A549 (cell line): ENCODE measurements around the gene ATP6V1B1. TPM values are rescaled to one million over a fixed set of nuclear protein-coding genes. Genes with fewer than 3 reads are reported as not detected.

Source experiments
- ATAC-seq, 2 experiments: fragments of 200-7000 bp in 1 of 2; fragments of >200 bp in 1 of 2; cut with Nextera tagmentation in 1 of 2; cut with Tn5 transposase in 1 of 2; 3 replicates each; pipeline versions ENCODE4 v1.8.0 to v1.9.1; 2018 to 2020; ENCODE audit warnings: mild to moderate bottlenecking in 1 of 2, moderate library complexity in 1 of 2
- CTCF ChIA-PET: fragments of 300-600 bp; sonication (Branson Sonifier 250); formaldehyde crosslinking; extraction: SDS; loops from one replicate; lab custom pipeline; 2021; ENCODE audit warnings: antibody characterized with exemption, inconsistent platforms; lab: Yijun Ruan, JAX
- POLR2A ChIA-PET: fragments of 350-600 bp; formaldehyde crosslinking; extraction: SDS; loops from one replicate; lab custom pipeline; 2021; ENCODE audit warnings: antibody characterized with exemption, inconsistent platforms; lab: Yijun Ruan, JAX
- DNase-seq, 2 experiments: peaks; one replicate each; pipeline versions ENCODE4 v3.0.0 to v3.0.0-alpha.2; 2011 to 2016; ENCODE audit warnings: low read depth in 1 of 2, low spot score in 1 of 2
- FAIRE-seq: peaks from 2 replicates; lab custom pipeline; 2011; peaks lifted over from hg19 to GRCh38; lab: Jason Lieb, UNC
- H3K27ac ChIP-seq, 2 experiments: fragments of >200 bp; sonication (Bioruptor Twin); formaldehyde crosslinking; 3 replicates each; pipeline ENCODE4 v1.5.1; 2016 to 2017
- H3K4me1 ChIP-seq: fragments of >200 bp; sonication (Bioruptor Twin); formaldehyde crosslinking; 3 replicates; pipeline ENCODE4 v1.6.1; 2016
- H3K4me2 ChIP-seq: fragments of >200 bp; sonication (Bioruptor Twin); formaldehyde crosslinking; 3 replicates; pipeline ENCODE4 v1.6.1; 2016
- H3K4me3 ChIP-seq: fragments of >200 bp; sonication (Bioruptor Twin); formaldehyde crosslinking; 3 replicates; pipeline ENCODE4 v1.5.1; 2016
- H3K9me3 ChIP-seq: fragments of >200 bp; sonication (Bioruptor Twin); formaldehyde crosslinking; 3 replicates; pipeline ENCODE4 v1.6.1; 2016
- ATOH8 ChIP-seq: fragments of 250-450 bp; sonication (Bioruptor Pico); IDR thresholded peaks from 2 replicates; pipeline ENCODE4 v1.5.0; 2020; ENCODE audit warnings: low read depth, mild to moderate bottlenecking, moderate library complexity
- BCL3 ChIP-seq: fragments of >200 bp; sonication (Bioruptor Twin); formaldehyde crosslinking; IDR thresholded peaks from 3 replicates; pipeline ENCODE4 v1.6.1; 2016
- CHD2 ChIP-seq: fragments of 150-350 bp; IDR thresholded peaks from 2 replicates; pipeline ENCODE4 v1.6.1; 2014; ENCODE audit warnings: low read length; ENCODE audit not compliant: partially characterized antibody
- CTCF ChIP-seq: fragments of >200 bp; sonication (Bioruptor Twin); formaldehyde crosslinking; IDR thresholded peaks from 3 replicates; pipeline ENCODE4 v1.5.1; 2016
- EP300 ChIP-seq, 2 experiments: fragments of >200 bp; sonication (Bioruptor Twin); formaldehyde crosslinking; IDR thresholded peaks; 2 replicates in 1 of 2; 3 replicates in 1 of 2; pipeline ENCODE4 v1.6.1; 2016 to 2017
- FOXS1 ChIP-seq: fragments of 250-450 bp; sonication (Bioruptor Pico); IDR thresholded peaks from 2 replicates; pipeline ENCODE4 v1.5.0; 2020; ENCODE audit warnings: mild to moderate bottlenecking, moderate library complexity
- HMGXB4 ChIP-seq: fragments of 250-450 bp; sonication (Bioruptor Pico); IDR thresholded peaks from 2 replicates; pipeline ENCODE4 v1.5.0; 2021; ENCODE audit warnings: mild to moderate bottlenecking, moderate library complexity, borderline replicate concordance
- JUN ChIP-seq, 2 experiments: fragments of >200 bp; sonication (Bioruptor Twin); formaldehyde crosslinking; IDR thresholded peaks; 2 replicates in 1 of 2; 3 replicates in 1 of 2; pipeline ENCODE4 v1.6.1; 2016 to 2017
- JUNB ChIP-seq: fragments of >200 bp; sonication (Bioruptor Twin); formaldehyde crosslinking; IDR thresholded peaks from 2 replicates; pipeline ENCODE4 v1.6.1; 2016
- KDM1A ChIP-seq: fragments of 200-600 bp; sonication (generic); IDR thresholded peaks from 2 replicates; pipeline ENCODE4 v1.6.1; 2016; ENCODE audit warnings: low read depth, mild to moderate bottlenecking
- MAZ ChIP-seq: fragments of 150-350 bp; IDR thresholded peaks from 2 replicates; pipeline ENCODE4 v1.6.1; 2014; ENCODE audit warnings: antibody characterized with exemption, low read depth, low read length, borderline replicate concordance
- MYC ChIP-seq: IDR thresholded peaks from 2 replicates; pipeline ENCODE4 v1.6.1; 2012; ENCODE audit warnings: mild to moderate bottlenecking, inconsistent platforms, low read length, improper control_type of control experiment, borderline replicate concordance
- NR3C1 ChIP-seq: fragments of >200 bp; sonication (Bioruptor Twin); formaldehyde crosslinking; IDR thresholded peaks from 3 replicates; pipeline ENCODE4 v1.6.1; 2017
- PHF8 ChIP-seq: fragments of 200-600 bp; sonication (generic); IDR thresholded peaks from 2 replicates; pipeline ENCODE4 v1.6.1; 2016; ENCODE audit warnings: low read depth, mild to moderate bottlenecking, antibody characterized with exemption, moderate library complexity, borderline replicate concordance
- POLR2A ChIP-seq: IDR thresholded peaks from 2 replicates; pipeline ENCODE4 v1.6.1; 2012; ENCODE audit warnings: mild to moderate bottlenecking, low read length
- POLR2AphosphoS2 ChIP-seq: conservative IDR thresholded peaks from 2 replicates; pipeline ENCODE4 v1.6.1; 2012; ENCODE audit warnings: low read length, improper control_type of control experiment, inconsistent platforms
- SREBF2 ChIP-seq: fragments of 450-650 bp; IDR thresholded peaks from 2 replicates; pipeline ENCODE4 v1.6.1; 2014; ENCODE audit warnings: mild to moderate bottlenecking, moderate library complexity
- TP53 ChIP-seq: fragments of 250-450 bp; sonication (Bioruptor Pico); IDR thresholded peaks from 2 replicates; pipeline ENCODE4 v1.5.0; 2021; ENCODE audit warnings: mild to moderate bottlenecking, moderate library complexity
- ZNF302 ChIP-seq: fragments of 250-450 bp; sonication (Bioruptor Pico); IDR thresholded peaks from 2 replicates; pipeline ENCODE4 v1.9.0; 2021; ENCODE audit warnings: inconsistent platforms, mild to moderate bottlenecking, moderate library complexity
- ZSCAN20 ChIP-seq: fragments of 250-450 bp; sonication (Bioruptor Pico); IDR thresholded peaks from 2 replicates; pipeline ENCODE4 v1.8.0; 2022; ENCODE audit warnings: mild to moderate bottlenecking, moderate library complexity
- WGBS: methylation state at CpG from one replicate; pipeline ENCODE4 v1.1.6; 2017; ENCODE audit errors: missing lambda C conversion rate; 5-methylcytosine and 5-hydroxymethylcytosine counted together
- polyA plus RNA-seq, 4 experiments: library from polyadenylated mRNA; depleted of rRNA in 3 of 4; stranded (reverse); fragments of >200 nt; fragmentation: RNase III in 1 of 4; extraction: RNeasy Plus Mini Kit Qiagen cat#74134 plus additional on column Dnase treatment in 1 of 4; gene quantifications; 2 replicates in 3 of 4; 3 replicates in 1 of 4; pipeline ENCODE4 v1.2.3, GENCODE V29; 2011 to 2017
- TF ChIP-seq, protein P1 (sequence below): IDR thresholded peaks from 2 replicates; pipeline ENCODE4 v1.6.1; 2012

The ATP6V1B1 gene
- polyA plus RNA-seq, 2 of the 4 experiments (the other 2 are of a cell fraction), result 1.9 to 2.5 TPM

- WGBS, result 68% methylated on average over 3 of the region's 3 CpGs
- no peak overlapping the region for H3K4me2 ChIP-seq
- no peak for DNase-seq
- no peak for FAIRE-seq
- TF ChIP-seq BCL3 (no peak), POLR2A (no peak), FOXS1 (no peak), NR3C1 (no peak), KDM1A (no peak), MYC (no peak), POLR2AphosphoS2 (no peak)
- ATAC-seq, result no peak
- H3K9me3 ChIP-seq, result no peaks in the 10 kb centered on the region
- H3K4me3 ChIP-seq, result no peak overlapping the region
- no peaks in the 10 kb centered on the region for H3K4me1 ChIP-seq
- CTCF ChIA-PET, result interaction anchor here (0.9 to 31.9 kb wide), 5 partner anchors 12 to 138 kb away, joined by 3 to 512 read pairs (median 5); partner anchors contain the start of gene ATP6V1B1
- H3K27ac ChIP-seq, result no peak overlapping the region
- POLR2A ChIA-PET, result no interaction called here
Measured at GRCh38 chr2:70927138-70927537, 8.6 kb upstream of the ATP6V1B1 start.

GRCh38 chr2:70927641-70928040 is 8.1 kb upstream of the ATP6V1B1 start:
- Histone ChIP-seq H3K4me2 (no peak overlapping the region), H3K27ac (no peak overlapping the region), H3K4me1 (no peaks in the 10 kb centered on the region), H3K4me3 (no peak overlapping the region), H3K9me3 (no peaks in the 10 kb centered on the region)
- no peak for TF ChIP-seq ZNF302 (CRISPR knock-in tag)
- FAIRE-seq (no peak), ATAC-seq (no peak), DNase-seq (no peak)
- ChIA-PET CTCF (interaction anchor here (0.9 to 31.9 kb wide), 5 partner anchors 12 to 138 kb away, joined by 3 to 512 read pairs (median 5); partner anchors contain the start of gene ATP6V1B1), POLR2A (no interaction called here)
- WGBS, result 85% methylated on average over 9 of the region's 9 CpGs

DNA sequence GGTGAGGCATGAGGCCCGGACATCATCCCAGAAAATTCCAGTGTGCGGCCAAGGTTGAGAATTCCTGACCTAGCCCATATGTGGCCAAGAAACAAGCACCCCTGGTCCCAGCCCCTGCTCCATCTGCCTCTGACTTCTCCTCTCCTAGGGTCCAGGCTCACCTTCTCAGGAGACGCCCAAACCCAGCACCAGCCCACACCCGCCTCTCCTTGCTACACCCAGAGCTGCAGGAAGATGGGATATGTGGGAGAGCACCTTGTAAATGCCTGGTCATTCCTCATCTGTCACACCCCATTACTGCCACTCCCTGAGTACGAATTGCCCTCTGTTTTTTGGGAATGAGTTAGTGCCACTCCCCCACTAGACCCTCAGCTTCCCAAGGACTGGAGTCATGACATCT is 7.3 kb upstream of the ATP6V1B1 start:
- Histone ChIP-seq H3K4me1 (no peaks in the 10 kb centered on the region), H3K9me3 (no peaks in the 10 kb centered on the region), H3K4me3 (no peak overlapping the region), H3K4me2 (no peak overlapping the region), H3K27ac (no peak overlapping the region)
- TF ChIP-seq PHF8 (no peak), KDM1A (no peak), EP300 (IDR thresholded peaks at IDR 0.05) (no peak), CTCF (no peak), JUNB (no peak), JUN (IDR thresholded peaks at IDR 0.05) (no peak), CHD2 (no peak), TP53 (CRISPR knock-in tag) (no peak), HMGXB4 (CRISPR knock-in tag) (no peak), NR3C1 (no peak), ZSCAN20 (no peak), BCL3 (no peak), MAZ (no peak), SREBF2 (no peak), ATOH8 (CRISPR knock-in tag) (no peak)
- TF ChIP-seq, protein P1, sequence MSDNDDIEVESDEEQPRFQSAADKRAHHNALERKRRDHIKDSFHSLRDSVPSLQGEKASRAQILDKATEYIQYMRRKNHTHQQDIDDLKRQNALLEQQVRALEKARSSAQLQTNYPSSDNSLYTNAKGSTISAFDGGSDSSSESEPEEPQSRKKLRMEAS, result no peak
- ATAC-seq, result no peak
- no peak for DNase-seq
- ChIA-PET POLR2A (no interaction called here), CTCF (interaction anchor here (1.3 to 31.9 kb wide), 4 partner anchors 8 to 54 kb away, joined by 3 to 512 read pairs (median 206); partner anchors contain the start of gene ATP6V1B1)
- no peak for FAIRE-seq
- WGBS, result 85% methylated on average over 5 of the region's 5 CpGs
